Heart right ventricle (tissue), 16 donors: ENCODE measurements around the gene WDR90. TPM values are rescaled to one million over a fixed set of nuclear protein-coding genes. Genes with fewer than 3 reads are reported as not detected.

ENCODE experiments used
- ATAC-seq, 8 donors: fragments of 200-7000 bp; cut with Tn5 transposase; one replicate each; pipeline ENCODE4 v1.9.1; 2020; ENCODE audit warnings: mild to moderate bottlenecking in 8 of 8, moderate library complexity in 8 of 8, moderate number of reproducible peaks in 1 of 8
- DNase-seq, 2 donors: peaks; one replicate each; pipeline ENCODE4 v3.0.0-alpha.2; 2020
- H3K27ac ChIP-seq, 10 donors: fragments of 200-600 bp; sonication (generic) in 2 of 10; one replicate each; pipeline versions ENCODE4 v1.5.0 to v1.8.0; 2020 to 2022; ENCODE audit warnings: mild to moderate bottlenecking in 3 of 10
- H3K27me3 ChIP-seq, 7 donors: fragments of 200-600 bp; one replicate each; pipeline ENCODE4 v1.8.0; 2021 to 2022; ENCODE audit warnings: mild to moderate bottlenecking in 2 of 7
- H3K36me3 ChIP-seq, 9 donors: fragments of 200-600 bp; sonication (generic) in 1 of 9; one replicate each; pipeline versions ENCODE4 v1.5.0 to v1.8.0; 2020 to 2022; ENCODE audit warnings: mild to moderate bottlenecking in 2 of 9
- H3K4me1 ChIP-seq, 9 donors: fragments of 200-600 bp; sonication (generic) in 1 of 9; one replicate each; pipeline versions ENCODE4 v1.5.0 to v1.8.0; 2020 to 2022; ENCODE audit warnings: mild to moderate bottlenecking in 4 of 9
- H3K4me3 ChIP-seq, 10 donors: fragments of 200-600 bp; sonication (generic) in 2 of 10; one replicate each; pipeline versions ENCODE4 v1.5.0 to v1.8.0; 2020 to 2022; ENCODE audit warnings: mild to moderate bottlenecking in 7 of 10, moderate library complexity in 2 of 10
- H3K9me3 ChIP-seq, 11 donors: fragments of 200-600 bp in 10 of 11; sonication (generic) in 2 of 11; one replicate each; pipeline versions ENCODE4 v1.5.0 to v1.8.0; 2013 to 2022; ENCODE audit warnings: mild to moderate bottlenecking in 2 of 11, control low read depth in 1 of 11, moderate library complexity in 1 of 11
- CTCF ChIP-seq, 9 donors: fragments of 200-600 bp; sonication (generic) in 2 of 9; IDR thresholded peaks; one replicate each; pipeline versions ENCODE4 v1.5.0 to v1.8.0; 2021 to 2022; ENCODE audit warnings: antibody characterized with exemption in 9 of 9, mild to moderate bottlenecking in 5 of 9, moderate library complexity in 1 of 9
- WGBS, 2 donors: extraction: QIAGEN DNeasy Blood & Tissue Kit; methylation state at CpG; one replicate each; pipeline ENCODE4 v1.1.7; 2013; ENCODE audit warnings: inconsistent platforms in 1 of 2; 5-methylcytosine and 5-hydroxymethylcytosine counted together
- intact Hi-C, 10 donors: fragments of 100-400 bp; cut with DNase I; formaldehyde crosslinking; loops; one replicate each; pipeline versions ENCODE4 v1.11.1 to v1.14.2; 2022
- polyA plus RNA-seq, 2 donors: library from polyadenylated mRNA; stranded (reverse); fragments of 200-250 nt; gene quantifications; one replicate each; pipeline ENCODE4 v1.2.3, GENCODE V29; 2013
- total RNA-seq, 10 donors: library from RNA; stranded (reverse); fragmentation: NEBNext Ultra II Directional in 3 of 10; extraction: Animal tissue kit (Norgen Biotek cat#: 25700) in 3 of 10; gene quantifications; one replicate each; pipeline versions ENCODE4 v1.2.1 to v1.2.4, GENCODE V29; 2021 to 2023
- donor health status: Arrhythmogenic right ventricular cardiomyopathy.
- donor health status: ischemic (EF 13 %, LVEDD 7.1; RV severe dilation, severe dysfunction).
- donor health status: healthy with polysubstance abuse.
- donor health status: DM: no; HTN: yes; CAD: no.
- donor health status: DM: no; HTN: no; CAD: no.
- donor health status: ischemic (EF 25% LVEDD 6.9; RV normal size, moderate dysfunction).
- donor health status: ischemic (EF 25% LVEDD 5.7; RV mildly dilated, moderate dysfunction).
- donor health status: healthy.
- donor health status: DM: yes; HTN: yes; CAD: no.
- donor health status: Ischemic cardiomyopathy.
- donor health status: ischemic (EF 35%, LVEDD 5.7; RV mildly dilated, moderate dysfunction).
- donor health status: nonischemic (EF 11% LVEDD 7.7; RV severe dilation, severe dysfunction).
- donor health status: DM: yes; HTN: yes; CAD: no.
- donor health status: PGD.
- donor health status: ischemic (EF 29% LVEDD 5.4; RV normal size, mild dysfunction).
- donor health status: nonischemic (EF 23%, LVEDD 6.1; RV moderate dilation, normal function).

The WDR90 gene
- total and polyA plus RNA-seq, 12 donors = 7.1 to 23.8 (median 9.9) TPM

DNA sequence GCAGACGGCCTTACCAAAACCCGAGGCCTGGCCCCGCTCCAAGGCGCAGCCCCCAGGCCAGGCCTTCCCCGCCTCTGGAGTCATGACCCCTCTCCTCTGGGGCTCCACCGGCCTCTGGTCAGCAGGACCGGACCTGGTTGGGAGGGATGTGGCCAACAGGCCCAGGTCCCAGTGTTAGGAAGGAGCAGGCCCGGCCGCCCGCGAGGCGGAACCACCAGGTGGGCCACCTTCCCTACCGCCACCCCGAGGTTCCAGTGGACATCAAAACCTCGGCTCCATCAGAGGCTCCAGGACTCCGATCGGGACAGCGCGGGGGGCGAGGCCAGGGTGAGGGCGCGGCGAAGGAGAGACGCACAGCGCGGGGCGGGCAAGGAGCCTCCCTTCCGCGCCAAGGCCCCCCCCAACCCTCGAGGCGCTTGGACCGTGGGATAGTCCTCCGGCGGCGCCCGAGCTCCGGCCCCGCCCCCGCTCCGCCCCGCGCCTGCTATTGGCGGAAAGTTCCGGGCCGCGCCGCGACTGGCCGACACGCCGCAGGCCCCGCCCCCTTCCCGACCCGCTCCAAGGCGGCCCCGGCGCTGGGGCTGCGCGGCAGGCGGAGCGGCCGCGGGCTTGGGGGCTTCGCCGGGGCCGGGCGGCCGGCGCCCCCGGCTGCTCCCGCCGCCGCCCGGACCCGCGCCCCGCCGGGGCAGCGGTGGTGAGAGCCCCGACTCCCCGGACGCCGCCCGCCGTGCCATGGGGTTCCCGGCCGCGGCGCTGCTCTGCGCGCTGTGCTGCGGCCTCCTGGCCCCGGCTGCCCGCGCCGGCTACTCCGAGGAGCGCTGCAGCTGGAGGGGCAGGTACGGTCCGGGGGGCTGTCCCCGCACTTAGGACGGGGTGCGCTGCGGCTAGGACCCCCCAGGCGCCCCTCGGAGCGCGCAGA is 65.7 kb downstream of the WDR90 start, which contains the start of gene METRN:
Gene METRN (plus strand): TSS at position 561 of the 919 bp plus-strand sequence. CDS start 172 bp downstream, at position 733.
- Histone ChIP-seq H3K27ac (peak within 1 kb of the TSS in 8 of 10 donors; percentile 21 to 58 (median 50)), H3K4me3 (peak within 1 kb of the TSS; percentile 64 to 94 (median 73)), H3K36me3 (no peaks in the 10 kb centered on the region), H3K9me3 (no peaks in the 10 kb centered on the region), H3K4me1 (peaks cover 18 to 49% (median 34%) of the 10 kb centered on the region in 9 donors), H3K27me3 (peaks cover 0 to 46% (median 19%) of the 10 kb centered on the region in 7 donors)
- peak; percentile 78 to 94 (median 89) for ATAC-seq
- no peak for TF ChIP-seq CTCF (IDR thresholded peaks at IDR 0.05)
- DNase-seq = peak; percentile 92 to 95
- WGBS, 2 donors = 5 to 8% methylated on average over 65 to 103 of the region's 108 CpGs
- intact Hi-C loops = loop anchor here in 9 of 10 donors (2.0 to 10.0 kb wide), 7 partner anchors 67 to 382 kb away; partner anchors contain the start of genes CHTF18 (in 4 of the 9), RPUSD1 (in 4 of the 9) and C1QTNF8 (in 1 of the 9)

DNA sequence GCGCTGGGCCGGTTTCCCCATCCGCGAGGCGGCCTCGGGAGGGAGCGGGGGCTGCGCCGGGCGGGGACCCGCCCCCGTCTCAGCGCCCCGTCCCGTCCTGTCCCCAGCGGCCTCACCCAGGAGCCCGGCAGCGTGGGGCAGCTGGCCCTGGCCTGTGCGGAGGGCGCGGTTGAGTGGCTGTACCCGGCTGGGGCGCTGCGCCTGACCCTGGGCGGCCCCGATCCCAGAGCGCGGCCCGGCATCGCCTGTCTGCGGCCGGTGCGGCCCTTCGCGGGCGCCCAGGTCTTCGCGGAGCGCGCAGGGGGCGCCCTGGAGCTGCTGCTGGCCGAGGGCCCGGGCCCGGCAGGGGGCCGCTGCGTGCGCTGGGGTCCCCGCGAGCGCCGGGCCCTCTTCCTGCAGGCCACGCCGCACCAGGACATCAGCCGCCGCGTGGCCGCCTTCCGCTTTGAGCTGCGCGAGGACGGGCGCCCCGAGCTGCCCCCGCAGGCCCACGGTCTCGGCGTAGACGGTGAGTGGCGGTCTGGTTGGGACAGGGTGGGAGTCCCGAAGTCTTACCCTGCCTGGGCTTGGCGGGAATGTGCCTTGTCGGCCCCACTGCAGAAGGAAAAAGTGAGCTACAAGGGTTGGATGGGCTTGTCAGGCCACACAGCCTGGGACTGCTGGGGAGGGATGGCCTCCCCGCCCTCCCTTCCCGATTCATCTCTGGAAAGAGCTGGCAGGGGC is 66.5 kb downstream of the WDR90 start:
- H3K27ac ChIP-seq = peak overlapping the region in 7 of 10 donors; percentile 21 to 58 (median 51)
- intact Hi-C loops = loop anchor here in 3 of 10 donors (2.0 to 10.0 kb wide), 2 partner anchors 73 to 339 kb away; partner anchors contain the start of genes CHTF18 (in 1 of the 3) and RPUSD1 (in 1 of the 3)
- WGBS, 2 donors = 2% methylated on average over 45 to 74 of the region's 74 CpGs

GRCh38 chr16:716200-716568 is 67.0 kb downstream of the WDR90 start:
- 22 to 26% methylated on average over 12 of the region's 12 CpGs for WGBS, 2 donors
- TF ChIP-seq CTCF (IDR thresholded peaks at IDR 0.05) = no peak
- H3K9me3 ChIP-seq = no peaks in the 10 kb centered on the region
- intact Hi-C loops = loop anchor here in 2 of 10 donors (10.0 kb wide), 1 partner anchor 339 kb away; no protein-coding TSS in a partner anchor
- H3K27ac ChIP-seq = no peak overlapping the region
- H3K36me3 ChIP-seq = no peaks in the 10 kb centered on the region
- peaks cover 0 to 32% (median 5%) of the 10 kb centered on the region in 7 donors for H3K27me3 ChIP-seq
- peak overlapping the region in 9 of 10 donors; percentile 66 to 94 (median 74) for H3K4me3 ChIP-seq
- no peak for ATAC-seq
- DNase-seq = no peak
- peaks cover 19 to 52% (median 40%) of the 10 kb centered on the region in 9 donors for H3K4me1 ChIP-seq

More for the DNA sequence above, 66.5 kb downstream of the WDR90 start:
- DNase-seq = no peak
- Histone ChIP-seq H3K27me3 (peaks cover 0 to 38% (median 10%) of the 10 kb centered on the region in 7 donors), H3K36me3 (no peaks in the 10 kb centered on the region), H3K4me1 (peaks cover 19 to 51% (median 39%) of the 10 kb centered on the region in 9 donors), H3K9me3 (no peaks in the 10 kb centered on the region), H3K4me3 (peak overlapping the region; percentile 64 to 94 (median 73))
- peak in 3 of 9 donors; percentile 15 to 37 (median 30) for TF ChIP-seq CTCF (IDR thresholded peaks at IDR 0.05)
- peak in 1 of 8 donors; percentile 3 for ATAC-seq
